HG02970 (cell line): Measurements from ENCODE around the gene LOXL1.
"Not testable (repeated sequence)": the region's sequence is repeated elsewhere in the genome, so short reads cannot be mapped to it uniquely, and the experiment has no call there.

Source experiments
- ATAC-seq: cut with Tn5 transposase; IDR thresholded peaks from one replicate; pipeline ENCODE4 v1.9.1; 2021; ENCODE audit warnings: mild to moderate bottlenecking, moderate library complexity, moderate number of reproducible peaks; ENCODE audit not compliant: unreplicated experiment, low FRiP score

LOXL1 gene

GRCh38 chr15:73950479-73950830, 24.2 kb downstream of the LOXL1 start:
- ATAC-seq, result no peak

GRCh38 chr15:73950831-73951561, 24.7 kb downstream of the LOXL1 start:
- ATAC-seq, result no peak

DNA sequence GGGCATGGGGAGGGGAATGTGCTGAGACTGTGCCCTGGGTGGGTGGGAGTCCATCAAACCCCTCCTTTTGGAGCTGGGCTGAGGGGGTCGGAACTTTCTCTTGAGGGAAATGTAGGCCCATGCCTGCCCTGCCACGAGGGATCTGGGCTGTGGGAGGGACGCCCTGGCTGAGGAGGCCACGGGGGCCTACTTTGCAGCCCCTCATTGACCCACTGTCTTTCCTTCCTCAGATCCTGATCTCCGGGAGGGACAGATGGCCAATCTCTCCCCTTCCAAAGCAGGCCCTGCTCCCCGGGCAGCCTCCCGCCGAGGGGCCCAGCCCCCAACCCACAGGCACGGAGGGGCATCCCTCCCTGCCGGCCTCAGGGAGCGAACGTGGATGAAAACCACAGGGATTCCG, 25.3 kb downstream of the LOXL1 start:
- no peak for ATAC-seq

DNA sequence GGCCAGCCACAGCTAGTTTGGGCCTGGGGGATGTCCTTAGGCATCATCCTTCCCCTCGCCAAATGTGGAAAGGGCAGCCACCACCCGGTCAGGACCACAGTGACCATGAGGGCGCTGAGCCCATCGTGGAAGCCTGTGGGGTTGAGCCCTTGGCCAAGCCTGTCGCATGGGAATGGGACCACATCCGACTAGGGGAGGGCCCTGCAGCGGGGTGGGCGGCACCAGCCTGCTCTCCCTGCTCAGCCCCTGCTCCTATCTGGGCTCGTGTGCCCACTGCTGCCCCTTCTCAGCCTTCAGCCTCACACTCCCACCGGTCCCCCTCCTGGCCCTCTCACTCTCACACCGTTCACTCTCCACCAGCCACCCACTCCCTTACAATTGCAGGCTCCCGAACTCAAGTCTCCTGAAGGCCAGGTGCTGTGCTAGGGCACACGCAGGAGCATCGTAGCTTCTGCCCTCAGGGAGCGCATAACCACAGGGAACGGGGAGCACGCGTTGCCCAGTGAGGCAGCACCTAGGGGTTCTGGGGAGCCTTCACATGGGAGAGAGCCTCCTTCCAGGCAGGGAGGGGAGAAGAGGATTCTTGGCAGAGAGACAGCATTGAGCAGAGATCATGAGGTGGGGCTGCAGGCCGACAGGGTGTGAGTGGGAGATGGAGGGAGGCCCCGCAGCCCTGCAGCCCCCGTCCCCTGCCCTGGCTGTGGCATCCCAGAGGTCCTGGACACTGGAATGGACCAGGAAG, 26.1 kb downstream of the LOXL1 start:
- no peak for ATAC-seq

- no peak for ATAC-seq
Observed at GRCh38 chr15:73952913-73953750, 26.9 kb downstream of the LOXL1 start.

DNA sequence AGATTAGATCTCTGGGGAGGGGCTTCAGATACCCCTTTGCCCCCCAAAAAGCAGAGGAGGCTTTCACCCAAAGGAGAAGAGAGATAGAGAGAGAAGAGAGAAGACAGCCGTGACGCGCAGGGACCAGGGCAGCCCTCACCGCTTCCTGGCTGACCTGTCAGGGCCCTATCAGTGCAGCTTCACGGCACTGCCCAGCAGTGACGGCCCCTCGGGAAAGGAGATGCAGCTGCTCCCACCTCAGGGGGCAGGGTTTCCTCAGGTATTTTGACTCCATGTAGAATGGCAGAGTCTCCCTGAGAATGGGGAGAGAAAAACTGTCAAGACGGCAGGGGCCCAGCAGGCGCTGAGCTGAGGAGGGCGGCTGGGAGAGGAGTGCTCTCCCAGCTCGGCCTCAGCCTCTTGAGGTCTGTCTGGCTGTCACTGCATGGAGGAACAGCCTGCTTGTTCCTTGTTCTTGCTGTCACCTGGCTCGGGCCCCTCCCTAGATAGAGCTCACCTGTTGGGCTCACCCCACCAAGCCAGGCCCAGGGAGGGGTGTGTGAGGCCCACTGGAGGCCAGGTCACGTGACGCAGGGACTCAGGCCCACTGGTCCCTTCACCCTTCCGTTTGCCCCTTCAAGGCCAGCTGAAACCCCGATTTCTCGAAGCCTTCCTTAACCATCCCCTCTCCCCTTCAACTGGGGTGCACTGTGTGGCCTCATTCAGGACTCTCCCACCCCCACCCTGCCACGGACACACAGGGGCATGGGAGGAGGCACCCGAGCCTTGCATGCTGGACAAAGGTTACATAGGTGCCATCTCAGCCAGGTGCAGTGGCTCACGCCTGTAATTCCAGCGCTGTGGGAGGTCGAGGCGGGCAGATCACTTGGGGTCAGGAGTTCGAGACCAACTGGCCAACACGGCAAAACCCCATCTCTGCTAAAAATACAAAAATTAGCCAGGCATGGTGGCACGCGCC, 28.2 kb downstream of the LOXL1 start:
- ATAC-seq, result no peak

DNA sequence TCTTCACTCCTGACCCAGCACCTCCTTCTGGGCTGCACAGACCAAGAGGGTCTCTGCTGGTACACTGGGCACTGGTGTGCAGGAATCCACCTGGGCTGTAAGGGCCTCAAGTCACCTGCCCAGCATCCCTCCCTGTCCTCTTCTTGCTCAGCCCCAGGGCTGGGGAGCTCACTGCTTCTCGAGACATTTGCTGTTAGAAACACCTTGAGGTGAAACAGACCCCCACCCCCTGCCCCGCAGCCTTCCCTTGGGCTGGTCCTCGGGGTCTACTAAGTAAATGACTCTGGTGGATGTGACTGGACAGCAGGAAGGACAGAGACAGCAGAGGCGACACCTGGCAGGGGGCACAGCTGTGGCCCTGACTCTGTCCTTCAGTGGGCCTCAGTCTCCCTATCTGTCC, 29.1 kb downstream of the LOXL1 start:
- no peak for ATAC-seq

DNA sequence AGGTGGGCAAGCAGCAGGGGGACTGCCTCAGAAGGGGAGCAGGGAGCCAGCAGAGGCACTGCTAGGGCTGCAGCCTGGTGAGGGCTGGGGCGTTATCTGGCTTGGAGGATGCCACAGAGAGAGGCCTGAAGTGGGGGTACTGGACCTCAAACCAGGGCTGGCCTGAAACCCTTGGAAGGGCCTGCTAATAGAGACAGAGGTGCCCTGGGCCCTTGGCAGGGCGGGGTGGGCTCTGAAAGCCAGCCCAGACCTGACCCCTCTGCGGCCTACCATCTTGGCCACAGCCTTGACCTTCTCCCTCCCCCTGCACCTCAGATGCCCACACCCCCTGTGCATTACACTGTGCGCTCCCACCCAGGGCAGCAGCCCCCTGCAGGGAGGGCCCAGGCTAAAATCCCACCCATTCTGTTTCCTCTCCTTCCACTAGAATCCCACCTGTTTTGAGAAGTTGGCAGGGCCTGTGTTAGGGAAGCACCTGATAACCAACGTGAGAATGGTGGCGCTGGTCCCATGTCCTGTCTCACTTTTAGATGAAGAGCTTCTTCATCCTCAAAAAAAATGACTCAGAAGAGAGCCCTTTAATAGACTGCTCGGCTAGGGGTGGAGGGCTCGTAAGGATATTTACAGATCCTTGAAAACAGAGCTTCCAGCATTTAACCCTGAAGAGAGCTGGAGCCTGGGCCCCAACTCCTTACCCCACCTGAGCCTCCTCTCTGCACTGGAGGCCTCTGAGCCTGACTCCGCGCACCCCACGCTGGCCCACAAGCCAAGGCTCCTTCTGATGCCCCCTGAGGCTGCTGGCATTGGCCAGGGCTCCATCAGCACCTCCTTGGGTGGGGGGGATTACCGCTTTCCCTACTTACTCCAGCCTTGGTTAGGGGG, 29.8 kb downstream of the LOXL1 start:
- ATAC-seq, result no peak

GRCh38 chr15:73956743-73957135, 30.5 kb downstream of the LOXL1 start:
- no peak for ATAC-seq

GRCh38 chr15:73957276-73957675, 31.0 kb downstream of the LOXL1 start:
- ATAC-seq, result no peak

DNA sequence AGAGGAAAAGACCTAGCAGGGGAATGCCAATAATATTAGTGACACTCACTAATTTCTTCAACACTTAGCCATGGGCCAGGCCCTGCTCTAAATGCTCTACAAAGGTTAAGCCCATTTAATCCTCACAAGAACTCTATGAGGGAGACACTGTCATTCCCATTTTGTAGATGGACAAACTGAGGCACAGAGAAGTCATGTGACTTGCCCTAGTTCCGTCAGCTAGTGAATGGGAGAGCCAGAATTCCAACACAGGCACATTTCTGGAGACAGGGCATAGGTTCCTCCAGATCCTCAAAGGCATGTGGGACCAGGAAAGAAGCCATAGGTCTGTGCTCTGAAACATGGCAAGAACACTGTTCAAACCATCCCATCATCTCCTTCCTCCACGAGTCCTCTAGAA, 31.5 kb downstream of the LOXL1 start:
- ATAC-seq, result no peak

- ATAC-seq, result no peak
Observed at GRCh38 chr15:73959012-73959581, 32.8 kb downstream of the LOXL1 start.

DNA sequence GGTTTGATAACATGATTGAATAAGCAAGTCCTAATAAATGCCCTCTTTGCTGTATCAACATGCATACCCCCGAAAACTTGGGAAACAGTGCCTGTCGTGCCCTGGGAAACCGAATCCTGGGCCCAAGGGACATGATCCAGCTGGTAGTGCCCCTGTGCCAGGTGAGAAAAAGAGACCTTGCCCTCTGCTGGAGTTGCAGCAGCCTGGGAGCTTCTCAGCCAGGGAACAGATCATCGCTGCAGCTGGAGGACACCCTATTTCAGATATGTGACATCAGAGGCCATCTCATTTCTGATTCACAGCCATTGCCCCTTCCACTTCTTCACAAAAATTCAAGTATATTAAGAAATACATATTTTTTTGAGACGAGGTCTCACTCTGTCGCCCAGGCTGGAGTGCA, 33.5 kb downstream of the LOXL1 start:
- ATAC-seq, result no peak

DNA sequence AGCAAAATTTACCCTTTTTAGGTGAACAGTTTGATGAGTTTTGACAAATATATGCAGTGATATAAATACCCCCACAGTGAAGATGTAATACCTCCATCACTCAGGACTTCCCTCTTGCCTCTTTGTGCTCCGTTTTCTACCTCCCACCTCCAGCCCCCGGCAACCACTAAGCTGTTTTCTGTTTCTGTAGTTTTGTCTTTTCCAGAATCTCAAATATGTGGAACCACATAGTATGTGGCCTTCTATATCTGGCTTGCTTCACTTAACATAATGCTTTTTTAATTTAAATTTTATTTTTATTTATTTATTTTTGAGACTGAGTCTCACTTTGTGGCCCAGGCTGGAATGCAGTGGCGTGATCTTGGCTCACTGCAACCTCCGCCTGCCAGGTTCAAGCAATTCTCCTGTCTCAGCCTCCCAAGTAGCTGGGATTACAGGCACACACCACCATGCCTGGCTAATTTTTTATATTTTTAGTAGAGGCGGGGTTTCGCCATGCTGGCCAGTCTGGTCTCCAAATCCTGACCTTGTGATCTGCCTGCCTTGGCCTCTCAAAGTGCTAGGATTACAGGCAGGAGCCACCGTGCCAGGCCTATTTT, 34.3 kb downstream of the LOXL1 start:
- not testable (repeated sequence) for ATAC-seq

GRCh38 chr15:73962433-73962832, 36.2 kb downstream of the LOXL1 start:
- no peak for ATAC-seq

DNA sequence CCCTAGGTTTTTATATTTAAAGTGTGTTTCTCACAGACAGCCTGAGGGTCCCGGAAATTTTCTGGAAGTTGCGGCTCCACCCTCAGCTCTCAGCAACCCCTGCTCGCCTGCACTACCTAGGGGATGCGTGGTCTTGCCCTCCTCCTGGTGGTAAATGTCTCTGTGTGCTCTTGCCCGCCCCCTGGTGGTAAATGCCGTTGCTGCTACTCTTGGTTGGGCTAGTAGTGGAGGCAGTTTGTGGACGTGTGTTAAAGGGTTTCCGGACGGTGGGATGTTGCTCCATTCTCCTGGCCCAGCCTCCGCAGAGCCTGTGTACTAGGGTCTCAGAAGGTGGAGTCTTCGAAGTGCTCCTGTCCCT, 38.5 kb downstream of the LOXL1 start:
- no peak for ATAC-seq

DNA sequence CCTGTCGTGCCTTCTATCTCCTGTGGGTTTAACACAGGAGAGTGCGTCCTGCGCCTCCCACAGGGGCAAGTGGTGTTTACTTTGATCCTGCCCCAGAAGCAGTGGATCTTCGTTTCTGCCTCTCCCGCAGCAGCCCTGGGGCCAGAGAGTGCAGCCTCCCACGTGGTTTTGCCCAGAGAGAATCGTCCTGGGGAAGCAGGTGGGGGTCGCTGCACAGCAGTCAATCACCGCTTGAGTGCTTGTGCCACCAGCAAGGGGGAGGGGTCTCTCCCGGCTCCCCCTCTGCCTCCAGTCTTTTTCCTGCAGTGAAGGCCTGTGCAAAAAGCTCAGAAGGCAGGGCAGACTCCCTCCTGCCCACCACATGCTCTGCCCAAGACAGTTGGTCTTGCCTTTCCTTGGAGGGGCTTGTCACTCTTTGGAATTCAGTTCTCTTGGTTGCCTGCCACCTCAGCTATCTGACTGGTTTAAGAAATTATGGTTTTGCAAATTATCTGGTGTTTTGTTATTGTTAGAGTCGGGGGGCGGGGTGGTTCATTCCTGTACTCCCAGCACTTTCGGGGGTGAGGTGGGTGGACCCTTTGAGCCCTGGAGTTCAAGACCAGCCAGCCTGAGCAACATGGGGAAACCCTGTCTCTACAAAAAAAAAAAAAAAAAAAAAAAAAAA, 39.0 kb downstream of the LOXL1 start:
- ATAC-seq, result no peak

DNA sequence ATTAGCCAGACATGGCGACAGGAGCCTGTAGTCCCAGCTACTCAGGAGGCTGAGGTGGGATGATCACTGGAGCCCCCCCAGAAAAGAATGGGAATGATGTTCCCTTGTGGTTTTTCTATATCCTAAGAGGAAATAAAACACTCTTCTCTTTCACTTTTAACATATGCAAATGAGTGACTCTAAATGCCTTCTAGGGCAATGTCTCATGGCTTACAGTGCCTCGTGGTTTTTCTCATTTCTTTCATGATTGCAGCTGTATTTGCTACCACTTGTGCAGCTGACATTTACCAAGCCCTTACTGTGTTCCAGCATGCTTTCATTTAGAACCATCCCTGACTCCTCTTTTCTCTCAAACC, 39.5 kb downstream of the LOXL1 start:
- ATAC-seq, result no peak
